BLaER1 treated with 17β-estradiol and CSF1 and Interleukin-3, amounts not matched to agents 10 nM and 100 nM (cell line): Measurements from ENCODE around the gene FILIP1L.

ENCODE experiments used
- H3K27ac ChIP-seq, 11 experiments: shearing (Covaris generic); formaldehyde crosslinking; 2 replicates each; pipeline ENCODE4 v1.8.1; 2022
- H3K27me3 ChIP-seq, 11 experiments: shearing (Covaris generic); formaldehyde crosslinking; 2 replicates each; pipeline ENCODE4 v1.8.1; 2022
- H3K36me3 ChIP-seq, 11 experiments: shearing (Covaris generic); formaldehyde crosslinking; 2 replicates each; pipeline ENCODE4 v1.8.1; 2022
- H3K4me1 ChIP-seq, 10 experiments: shearing (Covaris generic); formaldehyde crosslinking; 2 replicates each; pipeline ENCODE4 v1.8.1; 2022
- H3K4me2 ChIP-seq, 11 experiments: shearing (Covaris generic); formaldehyde crosslinking; 2 replicates each; pipeline ENCODE4 v1.8.1; 2022
- H3K4me3 ChIP-seq, 10 experiments: shearing (Covaris generic); formaldehyde crosslinking; 2 replicates each; pipeline ENCODE4 v1.8.1; 2022
- H3K9ac ChIP-seq, 11 experiments: shearing (Covaris generic); formaldehyde crosslinking; 2 replicates each; pipeline ENCODE4 v1.8.1; 2022
- H3K9me3 ChIP-seq, 11 experiments: shearing (Covaris generic); formaldehyde crosslinking; replicated peaks in 1 of 11; 2 replicates each; pipeline ENCODE4 v1.8.1; 2022
- H4K20me1 ChIP-seq, 11 experiments: shearing (Covaris generic); formaldehyde crosslinking; 2 replicates each; pipeline ENCODE4 v1.8.1; 2022
- Cebpa-rat ChIP-seq, 11 experiments: shearing (Covaris generic); IDR thresholded peaks; 2 replicates each; pipeline ENCODE4 v1.8.1; 2022

Gene FILIP1L

DNA sequence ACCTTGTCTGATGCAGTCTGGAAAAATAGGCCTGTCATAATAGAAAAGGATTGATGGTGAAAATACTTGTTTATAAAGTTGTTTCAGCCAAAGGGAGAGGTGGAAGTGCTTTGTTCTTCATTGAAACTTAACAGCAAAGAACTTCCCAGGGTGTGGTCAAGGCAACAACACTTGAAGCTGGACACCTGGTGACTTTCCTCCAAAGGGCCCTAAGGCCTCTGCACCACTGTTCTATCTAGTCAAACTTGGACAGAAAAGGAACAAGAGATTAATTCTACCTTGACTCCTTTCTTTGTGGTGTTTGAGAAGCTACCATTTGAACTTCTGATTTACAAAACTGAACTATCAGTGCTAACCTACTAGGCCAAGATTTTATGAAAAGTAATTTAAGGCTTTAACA is 194.6 kb downstream of the FILIP1L start:
- Histone ChIP-seq H4K20me1 (peaks cover 0 to 22% (median 0%) of the 10 kb centered on the region in 11 experiments; a peak in 3 of 22 replicates), H3K9ac (no peak overlapping the region), H3K4me3 (no peak overlapping the region), H3K36me3 (peaks cover 0 to 9% (median 2%) of the 10 kb centered on the region in 11 experiments; a peak in 7 of 22 replicates), H3K4me1 (peaks cover 7 to 11% (median 8%) of the 10 kb centered on the region in 10 experiments; a peak in 14 of 20 replicates), H3K27me3 (no peaks in the 10 kb centered on the region), H3K27ac (no peak overlapping the region), H3K4me2 (no peak overlapping the region), H3K9me3 (peaks cover 0 to 14% (median 11%) of the 10 kb centered on the region in 11 experiments; a peak in 7 of 22 replicates)
- no peak for TF ChIP-seq Cebpa-rat (IDR thresholded peaks at IDR 0.05)

DNA sequence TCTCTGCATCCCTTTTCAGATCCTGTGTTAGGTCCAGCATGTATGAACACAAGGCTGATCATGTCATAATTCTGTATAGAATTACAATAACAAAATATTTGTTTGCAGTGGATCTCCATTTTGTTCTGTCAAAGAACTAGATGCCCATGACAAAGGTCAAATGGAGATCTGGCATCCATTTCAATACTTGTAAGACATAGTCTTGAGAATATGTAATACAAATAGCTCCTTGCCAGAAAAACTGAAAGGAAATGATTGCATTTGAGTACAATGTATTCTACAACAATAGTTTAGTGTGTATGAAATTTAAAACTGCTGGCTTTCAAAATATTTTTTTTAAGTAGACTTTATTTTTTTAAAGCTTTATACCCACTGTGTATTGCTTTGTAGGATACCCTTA is 195.6 kb downstream of the FILIP1L start:
- TF ChIP-seq Cebpa-rat (IDR thresholded peaks at IDR 0.05), result no peak
- Histone ChIP-seq H3K27ac (no peak overlapping the region), H3K36me3 (peaks cover 0 to 7% (median 0%) of the 10 kb centered on the region in 11 experiments; a peak in 7 of 22 replicates), H4K20me1 (peaks cover 0 to 18% (median 0%) of the 10 kb centered on the region in 11 experiments; a peak in 3 of 22 replicates), H3K4me2 (no peak overlapping the region), H3K9ac (no peak overlapping the region), H3K4me1 (peaks cover 7 to 11% (median 8%) of the 10 kb centered on the region in 10 experiments; a peak in 14 of 20 replicates), H3K9me3 (peaks cover 0 to 11% (median 4%) of the 10 kb centered on the region in 11 experiments; a peak in 6 of 22 replicates), H3K27me3 (no peaks in the 10 kb centered on the region), H3K4me3 (no peak overlapping the region)

DNA sequence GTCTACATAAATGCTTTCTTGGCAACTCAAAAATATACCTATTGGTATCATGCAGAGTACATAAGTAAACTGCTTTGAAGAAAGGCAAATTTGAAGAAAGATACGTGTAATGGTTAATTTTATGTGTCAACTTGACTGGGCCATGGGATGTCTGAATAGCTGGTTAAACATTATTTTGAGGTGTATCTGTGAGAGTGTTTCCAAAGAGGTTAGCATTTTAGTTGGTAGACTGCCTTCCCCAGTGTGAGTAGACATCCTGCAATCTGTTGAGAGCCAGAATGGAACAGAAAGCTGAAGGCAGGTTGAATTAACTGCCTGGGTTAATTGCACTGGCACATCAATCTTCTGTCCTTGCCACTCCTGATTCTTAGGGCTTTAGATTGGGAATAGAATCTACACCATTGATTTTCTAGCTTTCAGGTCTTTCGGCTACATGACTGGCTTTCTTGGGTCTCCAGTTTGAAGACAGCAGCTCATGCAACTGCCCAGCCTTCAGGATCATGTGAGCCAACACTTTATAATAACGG is 198.3 kb downstream of the FILIP1L start:
- Histone ChIP-seq H4K20me1 (peaks cover 0 to 27% (median 0%) of the 10 kb centered on the region in 11 experiments; a peak in 4 of 22 replicates), H3K9me3 (peaks cover 0 to 8% (median 0%) of the 10 kb centered on the region in 11 experiments; a peak in 1 of 22 replicates), H3K36me3 (peaks cover 0 to 8% (median 0%) of the 10 kb centered on the region in 11 experiments; a peak in 7 of 22 replicates), H3K27me3 (no peaks in the 10 kb centered on the region), H3K9ac (no peak overlapping the region), H3K4me2 (no peak overlapping the region), H3K4me1 (peaks cover 3 to 7% (median 4%) of the 10 kb centered on the region in 10 experiments; a peak in 14 of 20 replicates), H3K27ac (no peak overlapping the region), H3K4me3 (no peak overlapping the region)
- TF ChIP-seq Cebpa-rat (IDR thresholded peaks at IDR 0.05), result no peak

DNA sequence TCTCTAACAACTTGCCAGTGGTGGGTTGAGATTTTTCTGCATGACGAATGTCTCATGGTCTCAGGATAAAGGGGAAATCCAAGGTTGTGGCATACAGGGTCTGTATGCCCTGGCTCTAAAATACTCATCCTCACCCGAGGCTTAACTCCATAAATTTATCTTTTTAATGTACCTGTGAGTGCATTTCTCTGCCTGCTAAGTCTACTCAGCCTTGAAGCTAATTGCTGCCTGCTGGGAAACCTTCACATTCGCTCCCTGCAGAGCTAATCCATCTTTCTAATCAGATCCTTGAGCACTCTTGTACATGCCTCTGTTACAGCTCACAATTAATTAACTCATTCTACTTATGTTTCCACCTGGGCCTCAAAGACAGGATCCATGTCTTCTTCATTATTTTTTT is 202.9 kb downstream of the FILIP1L start:
- Histone ChIP-seq H3K4me3 (no peak overlapping the region), H3K27ac (no peak overlapping the region), H3K36me3 (peaks cover 0 to 8% (median 0%) of the 10 kb centered on the region in 11 experiments; a peak in 7 of 22 replicates), H3K4me1 (no peaks in the 10 kb centered on the region), H3K9me3 (peaks cover 0 to 8% (median 0%) of the 10 kb centered on the region in 11 experiments; a peak in 1 of 22 replicates), H4K20me1 (peaks cover 0 to 21% (median 0%) of the 10 kb centered on the region in 11 experiments; a peak in 5 of 22 replicates), H3K4me2 (no peak overlapping the region), H3K9ac (no peak overlapping the region), H3K27me3 (no peaks in the 10 kb centered on the region)
- no peak for TF ChIP-seq Cebpa-rat (IDR thresholded peaks at IDR 0.05)

DNA sequence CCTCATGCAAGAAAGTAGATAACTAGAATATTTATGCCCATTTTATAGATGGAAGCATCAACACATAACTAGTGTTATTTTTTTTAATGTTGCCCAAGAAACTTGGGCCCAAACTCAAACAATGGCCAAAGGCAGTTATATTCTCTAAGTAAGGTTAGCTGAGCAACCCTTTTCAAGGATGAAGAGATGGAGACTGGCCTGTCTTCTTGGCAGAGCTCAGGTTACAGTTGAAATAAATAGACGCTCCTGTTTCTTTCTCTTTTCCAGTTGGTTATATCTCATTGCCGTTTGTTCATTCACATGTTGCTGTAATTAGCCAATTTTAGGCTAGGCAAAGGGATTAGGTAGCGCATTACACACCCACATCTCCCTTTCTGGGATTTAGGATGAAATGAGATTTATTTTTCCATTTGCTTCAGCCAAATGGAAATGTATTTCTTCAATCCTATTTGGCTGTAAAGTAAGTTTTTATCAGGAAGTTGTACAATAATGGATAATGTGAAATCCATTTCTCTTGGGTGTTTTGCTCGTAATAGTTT is 203.5 kb downstream of the FILIP1L start:
- H3K27ac ChIP-seq, result no peak overlapping the region
- TF ChIP-seq Cebpa-rat (IDR thresholded peaks at IDR 0.05), result no peak
- H3K36me3 ChIP-seq, result peaks cover 0 to 8% (median 0%) of the 10 kb centered on the region in 11 experiments; a peak in 5 of 22 replicates
- H3K9ac ChIP-seq, result no peak overlapping the region
- no peaks in the 10 kb centered on the region for H3K27me3 ChIP-seq
- peaks cover 0 to 19% (median 0%) of the 10 kb centered on the region in 11 experiments; a peak in 5 of 22 replicates for H4K20me1 ChIP-seq
- no peak overlapping the region for H3K4me3 ChIP-seq
- peaks cover 0 to 8% (median 0%) of the 10 kb centered on the region in 11 experiments; a peak in 1 of 22 replicates for H3K9me3 ChIP-seq
- no peak overlapping the region for H3K4me2 ChIP-seq
- H3K4me1 ChIP-seq, result no peaks in the 10 kb centered on the region

DNA sequence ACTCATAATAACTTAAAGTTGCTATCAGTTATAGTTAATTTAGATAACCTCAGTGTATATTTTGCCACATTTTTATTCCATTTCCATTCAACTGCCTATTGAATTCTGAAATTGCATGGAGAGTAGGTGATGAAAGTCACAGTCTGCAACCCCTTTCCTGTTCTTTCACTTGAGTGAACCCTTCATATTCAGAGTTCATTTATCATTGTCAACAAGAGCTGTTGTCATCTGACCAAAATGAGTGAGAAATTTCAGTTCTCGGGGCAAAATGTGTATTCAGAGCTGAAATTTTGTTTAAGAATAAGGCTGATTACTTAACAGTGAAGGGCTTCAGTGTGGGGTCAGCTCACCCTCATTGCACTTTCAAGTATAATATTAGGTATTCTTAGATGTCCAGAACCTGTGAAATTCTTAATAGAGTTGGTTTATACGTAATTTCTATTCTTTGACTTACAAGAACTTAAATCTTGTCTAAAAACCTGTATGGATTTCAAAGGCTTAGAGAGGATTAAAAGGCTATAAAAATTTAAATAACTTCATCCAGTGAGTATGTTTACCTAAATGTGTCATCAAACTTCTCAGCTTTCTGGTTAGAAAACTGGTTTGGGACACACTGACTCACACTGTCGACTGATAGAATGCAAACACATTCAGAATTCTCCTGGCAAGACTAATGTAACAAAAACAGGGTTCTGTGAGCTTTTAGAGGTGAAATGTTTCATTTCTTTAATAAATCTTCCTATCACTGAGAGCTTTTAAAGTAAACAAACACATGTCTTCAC is 204.4 kb downstream of the FILIP1L start:
- Histone ChIP-seq H3K36me3 (peaks cover 0 to 8% (median 0%) of the 10 kb centered on the region in 11 experiments; a peak in 5 of 22 replicates), H3K27ac (no peak overlapping the region)
- no peak for TF ChIP-seq Cebpa-rat (IDR thresholded peaks at IDR 0.05)

DNA sequence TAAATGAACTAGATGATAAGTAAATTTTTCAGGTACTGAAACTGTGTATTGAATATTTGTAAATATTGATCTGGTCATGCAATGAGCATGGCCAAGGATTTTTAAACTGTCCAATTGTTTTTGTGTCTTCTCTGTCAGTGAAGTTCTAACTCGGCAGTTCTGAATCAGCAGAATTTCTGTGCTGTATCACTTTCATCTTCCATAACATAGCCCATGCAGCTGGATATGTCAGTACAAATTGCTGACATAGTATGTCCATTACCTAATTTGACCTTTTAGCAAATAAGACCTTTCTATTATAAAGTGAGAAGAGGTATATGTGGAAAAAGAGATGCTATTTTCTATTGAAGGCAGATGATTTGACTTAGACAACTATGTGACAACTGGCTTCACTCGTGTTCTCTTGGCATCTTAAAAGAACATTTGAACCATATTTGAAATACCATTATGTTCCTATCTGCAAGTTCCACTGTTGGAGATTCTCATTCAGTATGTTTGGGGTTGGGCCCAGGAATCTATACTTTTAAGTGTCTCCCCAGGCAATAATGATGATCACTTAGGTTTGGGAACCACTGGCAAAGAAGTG is 206.2 kb downstream of the FILIP1L start:
- Histone ChIP-seq H3K4me2 (no peak overlapping the region), H3K27me3 (no peaks in the 10 kb centered on the region), H3K36me3 (peaks cover 0 to 8% (median 0%) of the 10 kb centered on the region in 11 experiments; a peak in 5 of 22 replicates), H3K4me1 (no peaks in the 10 kb centered on the region), H3K9ac (no peak overlapping the region), H3K9me3 (peaks cover 0 to 8% (median 4%) of the 10 kb centered on the region in 11 experiments; a peak in 1 of 22 replicates), H3K4me3 (no peak overlapping the region), H4K20me1 (peaks cover 0 to 30% (median 0%) of the 10 kb centered on the region in 11 experiments; a peak in 4 of 22 replicates), H3K27ac (no peak overlapping the region)
- no peak for TF ChIP-seq Cebpa-rat (IDR thresholded peaks at IDR 0.05)

More for the DNA sequence above, 204.4 kb downstream of the FILIP1L start:
- Histone ChIP-seq H3K27me3 (no peaks in the 10 kb centered on the region), H3K4me3 (no peak overlapping the region), H3K9me3 (peaks cover 0 to 8% (median 0%) of the 10 kb centered on the region in 11 experiments; a peak in 1 of 22 replicates), H3K9ac (no peak overlapping the region), H3K4me1 (no peaks in the 10 kb centered on the region), H4K20me1 (peaks cover 0 to 25% (median 0%) of the 10 kb centered on the region in 11 experiments; a peak in 5 of 22 replicates), H3K4me2 (no peak overlapping the region)

DNA sequence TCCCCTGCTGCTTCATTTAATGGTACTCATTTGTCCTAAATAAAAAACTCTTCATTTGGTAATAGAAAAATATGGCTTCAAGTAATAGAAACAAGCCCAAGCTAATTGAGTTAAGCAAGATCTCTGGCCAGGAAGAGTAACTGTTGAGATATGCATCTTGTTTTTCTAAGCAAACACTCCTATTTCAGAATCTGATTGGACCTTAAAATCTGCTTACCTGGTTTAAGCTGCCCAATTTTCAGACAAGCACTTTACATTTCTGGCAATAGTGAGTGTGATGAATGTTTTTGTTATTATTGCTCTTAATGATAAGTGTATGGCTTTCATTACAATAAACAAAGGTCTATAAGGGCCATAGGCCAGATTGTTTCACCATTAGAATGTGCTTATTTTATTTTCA is 210.4 kb downstream of the FILIP1L start:
- H3K9ac ChIP-seq, result no peak overlapping the region
- TF ChIP-seq Cebpa-rat (IDR thresholded peaks at IDR 0.05), result no peak
- H3K27ac ChIP-seq, result no peak overlapping the region
- H3K4me2 ChIP-seq, result no peak overlapping the region
- H4K20me1 ChIP-seq, result peaks cover 0 to 26% (median 0%) of the 10 kb centered on the region in 11 experiments; a peak in 3 of 22 replicates
- H3K4me3 ChIP-seq, result no peak overlapping the region
- H3K4me1 ChIP-seq, result peaks cover 0 to 24% (median 3%) of the 10 kb centered on the region in 10 experiments; a peak in 9 of 20 replicates
- H3K36me3 ChIP-seq, result no peaks in the 10 kb centered on the region
- 0 out of 22 replicates have a peak, but pooled peaks cover 0 to 4% (median 0%) of the 10 kb centered on the region in 11 experiments for H3K9me3 ChIP-seq
- H3K27me3 ChIP-seq, result no peaks in the 10 kb centered on the region
